PC-9 (cell line): ENCODE results near the gene SLC17A3.

Experiments used
- CTCF ChIP-seq: fragments of 200-600 bp; sonication (generic); conservative IDR thresholded peaks from 2 replicates; pipeline ENCODE4 v1.6.1; 2017; ENCODE audit warnings: mixed run types, antibody characterized with exemption, mild to moderate bottlenecking, moderate library complexity
- EZH2 ChIP-seq: fragments of 200-600 bp; sonication (generic); IDR thresholded peaks from 2 replicates; pipeline ENCODE4 v1.8.0; 2017; ENCODE audit warnings: antibody characterized with exemption, low read depth

- TF ChIP-seq CTCF (no peak), EZH2 (no peak)
These were observed 25.1 kb upstream of the SLC17A3 start for GRCh38 chr6:25899123-25899522.
